ENCODE measurements around the gene FAM216A.
A peak's percentile ranks its signal among the peaks of the same experiment; 100 is the strongest.

Gene FAM216A

DNA sequence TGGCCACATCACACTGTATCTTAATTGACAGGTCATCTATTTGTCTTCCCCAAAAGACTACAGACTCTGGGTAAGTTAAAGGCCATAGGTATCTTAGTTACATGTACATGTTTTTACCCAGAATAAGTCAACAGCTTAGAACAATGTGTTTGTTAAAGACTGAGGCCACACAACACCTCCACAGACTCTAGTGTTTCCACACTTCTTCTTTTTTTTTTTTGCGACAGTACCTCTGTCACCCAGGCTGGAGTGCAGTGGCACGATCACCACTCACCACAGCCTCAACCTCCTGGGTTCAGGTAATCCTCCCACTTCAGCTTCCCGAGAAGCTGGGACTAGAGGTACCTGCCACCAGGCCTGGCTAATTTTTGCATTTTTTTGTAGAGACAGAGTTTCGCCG lies 1.9 kb upstream of the FAM216A start:
- H3K9me3 ChIP-seq (ENCODE audit: insufficient read depth, low read depth, low read length) = no peaks in the 10 kb centered on the region
- H3K4me3 ChIP-seq (ENCODE audit: low read length, poor library complexity, severe bottlenecking) = peak overlapping the region; percentile 88
- peak overlapping the region; percentile 96 for H3K9ac ChIP-seq (ENCODE audit: low read depth, low read length, poor library complexity, severe bottlenecking)
- H3K36me3 ChIP-seq (ENCODE audit: insufficient read depth, low read length) = peaks cover 4% of the 10 kb centered on the region; the same call in 1 of the 2 replicates
- H3F3A ChIP-seq (ENCODE audit: low read depth) = no peaks in the 10 kb centered on the region
- peaks cover 11% of the 10 kb centered on the region for H4K20me1 ChIP-seq (ENCODE audit: insufficient read depth, low read length, poor library complexity, severe bottlenecking)
- H2AFZ ChIP-seq (ENCODE audit: low read length) = no peak overlapping the region
- TF ChIP-seq EZH2phosphoT487 (IDR thresholded peaks at IDR 0.05; ENCODE audit: borderline replicate concordance) = no peak
- TF ChIP-seq, protein P1, sequence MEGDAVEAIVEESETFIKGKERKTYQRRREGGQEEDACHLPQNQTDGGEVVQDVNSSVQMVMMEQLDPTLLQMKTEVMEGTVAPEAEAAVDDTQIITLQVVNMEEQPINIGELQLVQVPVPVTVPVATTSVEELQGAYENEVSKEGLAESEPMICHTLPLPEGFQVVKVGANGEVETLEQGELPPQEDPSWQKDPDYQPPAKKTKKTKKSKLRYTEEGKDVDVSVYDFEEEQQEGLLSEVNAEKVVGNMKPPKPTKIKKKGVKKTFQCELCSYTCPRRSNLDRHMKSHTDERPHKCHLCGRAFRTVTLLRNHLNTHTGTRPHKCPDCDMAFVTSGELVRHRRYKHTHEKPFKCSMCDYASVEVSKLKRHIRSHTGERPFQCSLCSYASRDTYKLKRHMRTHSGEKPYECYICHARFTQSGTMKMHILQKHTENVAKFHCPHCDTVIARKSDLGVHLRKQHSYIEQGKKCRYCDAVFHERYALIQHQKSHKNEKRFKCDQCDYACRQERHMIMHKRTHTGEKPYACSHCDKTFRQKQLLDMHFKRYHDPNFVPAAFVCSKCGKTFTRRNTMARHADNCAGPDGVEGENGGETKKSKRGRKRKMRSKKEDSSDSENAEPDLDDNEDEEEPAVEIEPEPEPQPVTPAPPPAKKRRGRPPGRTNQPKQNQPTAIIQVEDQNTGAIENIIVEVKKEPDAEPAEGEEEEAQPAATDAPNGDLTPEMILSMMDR (conservative IDR thresholded peaks at IDR 0.05; ENCODE audit: low read length) = no peak
- peaks cover 23% of the 10 kb centered on the region for H3K4me1 ChIP-seq (ENCODE audit: insufficient read depth, low read length, poor library complexity, severe bottlenecking)
- H3K9me2 ChIP-seq (replicated peaks; ENCODE audit: low read depth, low read length) = no peaks in the 10 kb centered on the region
- peak overlapping the region; percentile 99 for H3K4me2 ChIP-seq (ENCODE audit: low read depth, low read length, poor library complexity, severe bottlenecking)
- H3K79me2 ChIP-seq (ENCODE audit: insufficient read depth, low read length) = peaks cover 62% of the 10 kb centered on the region
- no peaks in the 10 kb centered on the region for H3K27me3 ChIP-seq (ENCODE audit: insufficient read depth, low read length, poor library complexity, severe bottlenecking)

DNA sequence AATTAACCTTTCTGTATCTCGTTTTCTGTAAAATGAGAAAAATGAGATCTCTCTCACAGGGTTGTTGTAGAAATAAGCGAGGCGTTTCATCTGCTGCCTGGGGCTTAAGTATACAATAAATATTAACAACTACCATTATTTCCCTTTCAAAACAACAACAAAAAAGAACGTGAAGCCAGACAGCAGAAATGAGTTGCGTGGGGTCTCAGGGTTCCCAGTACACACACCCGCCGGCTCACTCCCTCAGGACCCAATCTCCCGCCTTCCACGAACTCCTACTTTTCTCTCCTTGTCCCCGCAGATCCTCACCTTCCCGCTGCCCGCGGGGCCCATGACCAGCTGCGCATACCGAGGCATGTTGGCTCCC lies 815 bp upstream of the FAM216A start:
- H3K4me2 ChIP-seq (ENCODE audit: low read depth, low read length, poor library complexity, severe bottlenecking) = peak overlapping the region; percentile 99
- peak overlapping the region; percentile 96 for H3K9ac ChIP-seq (ENCODE audit: low read depth, low read length, poor library complexity, severe bottlenecking)
- peaks cover 30% of the 10 kb centered on the region for H3K4me1 ChIP-seq (ENCODE audit: insufficient read depth, low read length, poor library complexity, severe bottlenecking)
- peaks cover 4% of the 10 kb centered on the region; the same call in 1 of the 2 replicates for H3K36me3 ChIP-seq (ENCODE audit: insufficient read depth, low read length)
- H3F3A ChIP-seq (ENCODE audit: low read depth) = no peaks in the 10 kb centered on the region
- H4K20me1 ChIP-seq (ENCODE audit: insufficient read depth, low read length, poor library complexity, severe bottlenecking) = peaks cover 11% of the 10 kb centered on the region
- H3K27me3 ChIP-seq (ENCODE audit: insufficient read depth, low read length, poor library complexity, severe bottlenecking) = no peaks in the 10 kb centered on the region
- H2AFZ ChIP-seq (ENCODE audit: low read length) = peak overlapping the region; percentile 86
- no peak for TF ChIP-seq EZH2phosphoT487 (IDR thresholded peaks at IDR 0.05; ENCODE audit: borderline replicate concordance)
- TF ChIP-seq, protein P1 (conservative IDR thresholded peaks at IDR 0.05; ENCODE audit: low read length) = no peak
- H3K4me3 ChIP-seq (ENCODE audit: low read length, poor library complexity, severe bottlenecking) = peak overlapping the region; percentile 88
- peaks cover 63% of the 10 kb centered on the region for H3K79me2 ChIP-seq (ENCODE audit: insufficient read depth, low read length)
- no peaks in the 10 kb centered on the region for H3K9me2 ChIP-seq (replicated peaks; ENCODE audit: low read depth, low read length)
- no peaks in the 10 kb centered on the region for H3K9me3 ChIP-seq (ENCODE audit: insufficient read depth, low read depth, low read length)

DNA sequence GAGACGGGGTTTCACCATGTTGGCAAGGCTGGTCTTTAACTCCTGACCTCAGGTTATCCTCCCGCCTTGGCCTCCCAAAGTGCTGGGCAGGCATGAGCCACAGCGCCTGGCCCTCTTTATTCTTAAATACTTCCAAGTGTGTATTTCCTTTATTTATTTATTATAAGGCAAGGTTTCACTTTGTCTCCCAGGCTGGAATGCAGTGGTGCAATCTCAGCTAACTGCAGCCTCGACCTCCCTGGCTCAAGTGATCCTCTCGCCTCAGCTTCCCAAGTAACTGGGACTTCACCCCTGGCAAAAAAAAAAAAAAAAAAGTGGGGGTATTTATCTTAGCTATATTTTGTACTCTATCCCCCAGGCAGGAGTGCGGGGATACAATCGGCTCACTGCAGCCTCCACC lies 6.8 kb downstream of the FAM216A start:
- Histone ChIP-seq H3K4me2 (ENCODE audit: low read depth, low read length, poor library complexity, severe bottlenecking) (no peak overlapping the region), H3K36me3 (ENCODE audit: insufficient read depth, low read length) (no peaks in the 10 kb centered on the region), H4K20me1 (ENCODE audit: insufficient read depth, low read length, poor library complexity, severe bottlenecking) (peaks cover 5% of the 10 kb centered on the region), H3K4me1 (ENCODE audit: insufficient read depth, low read length, poor library complexity, severe bottlenecking) (peaks cover 9% of the 10 kb centered on the region), H3F3A (ENCODE audit: low read depth) (no peaks in the 10 kb centered on the region), H3K27me3 (ENCODE audit: insufficient read depth, low read length, poor library complexity, severe bottlenecking) (no peaks in the 10 kb centered on the region), H3K4me3 (ENCODE audit: low read length, poor library complexity, severe bottlenecking) (no peak overlapping the region), H3K9me2 (replicated peaks; ENCODE audit: low read depth, low read length) (no peaks in the 10 kb centered on the region), H3K9me3 (ENCODE audit: insufficient read depth, low read depth, low read length) (no peaks in the 10 kb centered on the region), H3K9ac (ENCODE audit: low read depth, low read length, poor library complexity, severe bottlenecking) (no peak overlapping the region), H3K79me2 (ENCODE audit: insufficient read depth, low read length) (peaks cover 21% of the 10 kb centered on the region), H2AFZ (ENCODE audit: low read length) (no peak overlapping the region)
- TF ChIP-seq, protein P1 (conservative IDR thresholded peaks at IDR 0.05; ENCODE audit: low read length) = no peak
- TF ChIP-seq EZH2phosphoT487 (IDR thresholded peaks at IDR 0.05; ENCODE audit: borderline replicate concordance) = no peak
